ENCODE data around the gene ACADVL. TPM values are rescaled to one million over a fixed set of nuclear protein-coding genes. Genes with fewer than 3 reads are reported as not detected.
A peak's percentile ranks its signal among the peaks of the same experiment; 100 is the strongest.

ACADVL gene
- total and polyA plus RNA-seq, 9 donors: 277 to 638 (median 374) TPM

- TF ChIP-seq CTCF (IDR thresholded peaks at IDR 0.05): no peak
- no peak for TF ChIP-seq POLR2A (IDR thresholded peaks at IDR 0.05)
- no peak for TF ChIP-seq EP300 (IDR thresholded peaks at IDR 0.05)
- H3K27me3 ChIP-seq: no peaks in the 10 kb centered on the region
- H3K4me3 ChIP-seq: peak overlapping the region; percentile 98
- peak overlapping the region; percentile 92 to 95 for H3K27ac ChIP-seq
- DNase-seq: peak in 3 of 5 donors; percentile 59 to 67 (median 61)
- intact Hi-C loops (cut with DNase I): no loop called here
- WGBS, 3 donors: 20 to 25% (median 22%) methylated on average over 9 to 11 of the region's 11 CpGs
- H3K4me1 ChIP-seq (ENCODE audit: insufficient read depth): peaks cover 13% of the 10 kb centered on the region
- H3K36me3 ChIP-seq: no peaks in the 10 kb centered on the region
- no peaks in the 10 kb centered on the region for H3K9me3 ChIP-seq
These were observed 997 bp downstream of the ACADVL start for GRCh38 chr17:7220593-7221277.

DNA sequence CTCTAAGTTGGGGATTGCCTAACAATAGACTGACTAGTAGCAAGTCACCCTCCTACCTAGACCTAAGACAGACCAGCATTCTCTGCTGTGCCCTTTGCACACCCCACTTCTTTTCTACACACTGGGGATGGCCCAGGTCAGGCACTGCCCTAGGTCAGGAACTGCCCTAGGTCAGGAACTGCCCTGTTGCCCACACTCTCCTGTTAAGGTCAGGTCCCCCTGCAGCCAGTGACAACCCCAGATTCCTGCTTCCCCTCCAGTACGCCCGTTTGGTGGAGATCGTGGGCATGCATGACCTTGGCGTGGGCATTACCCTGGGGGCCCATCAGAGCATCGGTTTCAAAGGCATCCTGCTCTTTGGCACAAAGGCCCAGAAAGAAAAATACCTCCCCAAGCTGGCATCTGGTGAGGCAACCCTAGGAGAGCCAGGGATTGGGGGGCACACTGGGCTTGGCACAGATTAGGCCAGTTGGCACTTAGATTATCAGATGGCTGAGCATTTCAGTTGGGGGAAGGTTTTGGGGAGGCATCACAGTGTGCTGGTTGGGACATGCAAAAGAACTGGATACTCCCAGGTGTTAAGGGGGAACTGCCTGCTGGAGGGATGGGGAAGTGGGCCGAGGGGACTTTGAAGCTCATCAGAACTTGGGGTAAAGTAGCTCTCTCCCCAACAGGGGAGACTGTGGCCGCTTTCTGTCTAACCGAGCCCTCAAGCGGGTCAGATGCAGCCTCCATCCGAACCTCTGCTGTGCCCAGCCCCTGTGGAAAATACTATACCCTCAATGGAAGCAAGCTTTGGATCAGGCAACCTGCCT lies 1.7 kb downstream of the ACADVL start:
- intact Hi-C loops (cut with DNase I): no loop called here
- peak in 1 of 5 donors; percentile 27 for DNase-seq
- TF ChIP-seq EP300 (IDR thresholded peaks at IDR 0.05) (no peak), CTCF (IDR thresholded peaks at IDR 0.05) (no peak), POLR2A (IDR thresholded peaks at IDR 0.05) (no peak)
- Histone ChIP-seq H3K36me3 (no peaks in the 10 kb centered on the region), H3K27me3 (no peaks in the 10 kb centered on the region), H3K4me1 (ENCODE audit: insufficient read depth) (peaks cover 12% of the 10 kb centered on the region), H3K9me3 (no peaks in the 10 kb centered on the region), H3K27ac (no peak overlapping the region), H3K4me3 (no peak overlapping the region)
- 57 to 70% (median 63%) methylated on average over 10 of the region's 10 CpGs for WGBS, 3 donors

DNA sequence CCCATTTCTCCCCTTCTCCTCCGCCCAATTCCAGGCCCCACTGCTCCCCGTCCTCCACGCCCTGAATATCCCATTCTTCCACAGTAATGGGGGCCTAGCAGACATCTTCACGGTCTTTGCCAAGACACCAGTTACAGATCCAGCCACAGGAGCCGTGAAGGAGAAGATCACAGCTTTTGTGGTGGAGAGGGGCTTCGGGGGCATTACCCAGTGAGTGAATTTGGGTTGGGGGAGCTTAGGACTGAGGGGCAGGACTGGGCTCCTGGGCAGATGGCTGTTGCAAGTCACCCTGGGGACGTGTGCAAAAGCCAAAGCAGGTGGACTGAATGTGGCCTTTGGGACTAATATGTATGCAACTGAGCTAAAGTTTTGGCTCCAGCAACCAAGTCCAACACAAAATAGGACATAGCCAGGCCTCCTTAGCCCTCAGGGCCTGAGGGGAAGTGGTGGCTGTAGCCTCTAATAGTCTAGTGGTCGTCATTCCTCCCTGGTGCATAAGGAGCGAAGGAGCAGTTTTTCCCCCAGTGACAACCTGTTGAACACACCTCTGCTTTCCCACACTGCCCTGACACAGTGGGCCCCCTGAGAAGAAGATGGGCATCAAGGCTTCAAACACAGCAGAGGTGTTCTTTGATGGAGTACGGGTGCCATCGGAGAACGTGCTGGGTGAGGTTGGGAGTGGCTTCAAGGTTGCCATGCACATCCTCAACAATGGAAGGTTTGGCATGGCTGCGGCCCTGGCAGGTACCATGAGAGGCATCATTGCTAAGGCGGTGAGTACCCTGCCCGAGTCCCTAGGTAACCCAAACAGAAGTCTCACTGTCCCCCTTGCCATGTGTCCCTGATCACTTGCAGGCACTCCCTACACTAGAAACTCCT lies 2.6 kb downstream of the ACADVL start:
- H3K36me3 ChIP-seq: no peaks in the 10 kb centered on the region
- H3K9me3 ChIP-seq: no peaks in the 10 kb centered on the region
- H3K4me1 ChIP-seq (ENCODE audit: insufficient read depth): peaks cover 10% of the 10 kb centered on the region
- WGBS, 3 donors: 71 to 73% (median 72%) methylated on average over 15 of the region's 15 CpGs
- no peak overlapping the region for H3K27ac ChIP-seq
- no peak overlapping the region for H3K4me3 ChIP-seq
- TF ChIP-seq CTCF (IDR thresholded peaks at IDR 0.05): no peak
- no peaks in the 10 kb centered on the region for H3K27me3 ChIP-seq
- DNase-seq: peak in 1 of 5 donors; percentile 38
- intact Hi-C loops (cut with DNase I): no loop called here

DNA sequence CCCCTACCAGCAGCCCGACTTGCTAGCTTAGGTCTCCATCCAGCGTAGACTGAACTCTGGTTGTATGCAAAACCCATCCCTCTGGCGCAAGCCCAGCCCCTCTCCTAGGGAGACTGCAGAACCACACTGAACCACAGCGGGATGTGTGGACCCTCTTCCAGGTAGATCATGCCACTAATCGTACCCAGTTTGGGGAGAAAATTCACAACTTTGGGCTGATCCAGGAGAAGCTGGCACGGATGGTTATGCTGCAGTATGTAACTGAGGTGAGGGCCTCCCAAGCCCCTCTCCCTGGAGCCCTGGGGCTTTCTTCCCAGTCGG lies 3.2 kb downstream of the ACADVL start:
- no peak for TF ChIP-seq CTCF (IDR thresholded peaks at IDR 0.05)
- TF ChIP-seq POLR2A (IDR thresholded peaks at IDR 0.05): no peak
- TF ChIP-seq EP300 (IDR thresholded peaks at IDR 0.05): no peak
- H3K4me1 ChIP-seq (ENCODE audit: insufficient read depth): peaks cover 7% of the 10 kb centered on the region
- H3K27me3 ChIP-seq: no peaks in the 10 kb centered on the region
- 62 to 67% (median 64%) methylated on average over 7 of the region's 7 CpGs for WGBS, 3 donors
- H3K4me3 ChIP-seq: no peak overlapping the region
- no peak overlapping the region for H3K27ac ChIP-seq
- no peaks in the 10 kb centered on the region for H3K36me3 ChIP-seq
- H3K9me3 ChIP-seq: no peaks in the 10 kb centered on the region
- no peak for DNase-seq
- intact Hi-C loops (cut with DNase I): no loop called here

All from ovary (tissue), 9 donors.